SIG-M5 (cell line): ENCODE data around the gene ELOVL5.
"Not testable (repeated sequence)": the region's sequence is repeated elsewhere in the genome, so short reads cannot be mapped to it uniquely, and the experiment has no call there.

Experiments
- DNase-seq: peaks from one replicate; lab custom pipeline; 2025; lab: John Stamatoyannopoulos, UW

Gene ELOVL5

GRCh38 chr6:53304953-53305352 lies 43.8 kb downstream of the ELOVL5 start:
- DNase-seq = not testable (repeated sequence)

- no peak for DNase-seq
Observed at GRCh38 chr6:53302678-53303360, 45.9 kb downstream of the ELOVL5 start.

GRCh38 chr6:53301801-53302537 lies 46.8 kb downstream of the ELOVL5 start:
- no peak for DNase-seq

- DNase-seq = no peak
Observed at GRCh38 chr6:53300656-53301551, 47.8 kb downstream of the ELOVL5 start.

- no peak for DNase-seq
Observed at GRCh38 chr6:53299331-53300005, 49.3 kb downstream of the ELOVL5 start.

- DNase-seq = no peak
Observed at GRCh38 chr6:53297004-53297403, 51.7 kb downstream of the ELOVL5 start.

- DNase-seq = no peak
Observed at GRCh38 chr6:53295176-53295575, 53.6 kb downstream of the ELOVL5 start.

- no peak for DNase-seq
Observed at GRCh38 chr6:53294611-53295010, 54.1 kb downstream of the ELOVL5 start.

GRCh38 chr6:53294095-53294494 lies 54.7 kb downstream of the ELOVL5 start:
- no peak for DNase-seq

GRCh38 chr6:53293691-53294090 lies 55.1 kb downstream of the ELOVL5 start:
- DNase-seq = no peak

GRCh38 chr6:53290537-53291510 lies 57.9 kb downstream of the ELOVL5 start:
- DNase-seq = no peak

- DNase-seq = no peak
Observed at GRCh38 chr6:53287336-53288225, 61.2 kb downstream of the ELOVL5 start.

- DNase-seq = no peak
Observed at GRCh38 chr6:53284901-53285300, 63.8 kb downstream of the ELOVL5 start.

- DNase-seq = no peak
Observed at GRCh38 chr6:53282741-53283140, 66.0 kb downstream of the ELOVL5 start.

- DNase-seq = no peak
Observed at GRCh38 chr6:53282234-53282633, 66.5 kb downstream of the ELOVL5 start.

GRCh38 chr6:53281518-53282215 lies 67.1 kb downstream of the ELOVL5 start:
- DNase-seq = no peak

GRCh38 chr6:53280207-53280606 lies 68.5 kb downstream of the ELOVL5 start:
- DNase-seq = no peak

- DNase-seq = no peak
Observed at GRCh38 chr6:53279293-53279692, 69.5 kb downstream of the ELOVL5 start.

GRCh38 chr6:53273370-53273769 lies 75.4 kb downstream of the ELOVL5 start:
- no peak for DNase-seq
